GM23338 (cell line): Measurements from ENCODE around the gene MAG. TPM values are rescaled to one million over a fixed set of nuclear protein-coding genes. Genes with fewer than 3 reads are reported as not detected.

Source experiments
- ATAC-seq: fragments of 200-7000 bp; cut with Tn5 transposase; 3 replicates; pipeline ENCODE4 v1.9.1; 2020
- DNase-seq: peaks from one replicate; pipeline ENCODE4 v3.0.0-alpha.2; 2015; ENCODE audit warnings: low spot score
- H2AFZ ChIP-seq: fragments of 200-600 bp; sonication (generic); 2 replicates; pipeline ENCODE4 v1.8.0; 2016; ENCODE audit warnings: antibody characterized with exemption, mild to moderate bottlenecking, moderate library complexity
- H3F3A ChIP-seq: fragments of 200-600 bp; sonication (generic); replicated peaks from 2 replicates; pipeline ENCODE4 v1.8.0; 2017; ENCODE audit warnings: antibody characterized with exemption, mixed run types, low read depth
- H3K27ac ChIP-seq: fragments of 200-600 bp; sonication (generic); 2 replicates; pipeline ENCODE4 v1.6.1; 2016; ENCODE audit warnings: low read depth
- H3K27me3 ChIP-seq: fragments of 200-600 bp; sonication (generic); 2 replicates; pipeline ENCODE4 v1.8.0; 2016; ENCODE audit warnings: mild to moderate bottlenecking, mixed run types, moderate library complexity; ENCODE audit not compliant: insufficient read depth
- H3K36me3 ChIP-seq: fragments of 200-600 bp; sonication (generic); 2 replicates; pipeline ENCODE4 v1.8.0; 2016; ENCODE audit warnings: mild to moderate bottlenecking; ENCODE audit not compliant: insufficient read depth
- H3K4me1 ChIP-seq: fragments of 200-600 bp; sonication (generic); 2 replicates; pipeline ENCODE4 v1.8.0; 2016; ENCODE audit warnings: mild to moderate bottlenecking, moderate library complexity; ENCODE audit not compliant: insufficient read depth
- H3K4me2 ChIP-seq: fragments of 200-600 bp; sonication (generic); 2 replicates; pipeline ENCODE4 v1.7.1; 2017; ENCODE audit warnings: mixed run types
- H3K4me3 ChIP-seq: fragments of 200-600 bp; sonication (generic); 2 replicates; pipeline ENCODE4 v1.6.1; 2016; ENCODE audit warnings: mixed run types
- H3K79me2 ChIP-seq: fragments of 200-600 bp; sonication (generic); replicated peaks from 2 replicates; pipeline ENCODE4 v1.8.0; 2017; ENCODE audit warnings: mild to moderate bottlenecking; ENCODE audit not compliant: insufficient read depth
- H3K9me2 ChIP-seq: fragments of 200-600 bp; sonication (generic); 2 replicates; pipeline ENCODE4 v1.8.0; 2017; ENCODE audit not compliant: insufficient read depth
- H4K20me1 ChIP-seq: fragments of 200-600 bp; sonication (generic); replicated peaks from 2 replicates; pipeline ENCODE4 v1.8.0; 2017; ENCODE audit warnings: mild to moderate bottlenecking; ENCODE audit not compliant: insufficient read depth
- H3K27ac Mint-ChIP-seq: 2 replicates; pipeline ENCODE4 v1.8.0; 2020; ENCODE audit warnings: inconsistent platforms, mild to moderate bottlenecking, moderate library complexity, mixed read lengths
- H3K27me3 Mint-ChIP-seq: 3 replicates; pipeline ENCODE4 v1.8.0; 2022; ENCODE audit warnings: low read depth, mild to moderate bottlenecking, moderate library complexity, mixed read lengths, inconsistent platforms; ENCODE audit not compliant: insufficient read depth, poor library complexity
- H3K36me3 Mint-ChIP-seq: 3 replicates; pipeline ENCODE4 v1.8.0; 2021; ENCODE audit warnings: low read depth, mild to moderate bottlenecking, inconsistent platforms, moderate library complexity, mixed read lengths
- H3K4me1 Mint-ChIP-seq: 3 replicates; pipeline ENCODE4 v1.8.0; 2020; ENCODE audit warnings: mild to moderate bottlenecking, inconsistent platforms, mixed read lengths
- H3K4me3 Mint-ChIP-seq: 3 replicates; pipeline ENCODE4 v1.8.0; 2021; ENCODE audit warnings: moderate library complexity, mild to moderate bottlenecking, inconsistent platforms, mixed read lengths
- H3K9me3 Mint-ChIP-seq: 3 replicates; pipeline ENCODE4 v1.8.0; 2020; ENCODE audit warnings: moderate library complexity, mild to moderate bottlenecking, inconsistent platforms, mixed read lengths
- CREB1 ChIP-seq: fragments of 250-450 bp; sonication (Bioruptor Pico); IDR thresholded peaks from 2 replicates; pipeline ENCODE4 v1.5.0; 2020; ENCODE audit warnings: low read depth, mild to moderate bottlenecking, moderate library complexity
- EZH2phosphoT487 ChIP-seq: fragments of 200-600 bp; sonication (generic); IDR thresholded peaks from one replicate; pipeline ENCODE4 v1.8.1; 2018; ENCODE audit warnings: antibody characterized with exemption; ENCODE audit not compliant: unreplicated experiment
- JUNB ChIP-seq: IDR thresholded peaks from one replicate; pipeline ENCODE4 v1.6.1; 2016; ENCODE audit warnings: antibody characterized with exemption; ENCODE audit not compliant: unreplicated experiment
- POLR2AphosphoS5 ChIP-seq: IDR thresholded peaks from 2 replicates; pipeline ENCODE4 v1.6.1; 2016; ENCODE audit warnings: antibody characterized with exemption, low read depth
- ZNF114 ChIP-seq: fragments of 250-450 bp; sonication (Bioruptor Pico); IDR thresholded peaks from 2 replicates; pipeline ENCODE4 v1.5.0; 2020; ENCODE audit warnings: mild to moderate bottlenecking, moderate library complexity
- polyA plus RNA-seq: library from polyadenylated mRNA; unstranded; fragments of >200 nt; fragmentation: Nextera tagmentation; extraction: Ambion mirVana; gene quantifications from 2 replicates; pipeline ENCODE4 v1.2.1, GENCODE V29; 2016
- total RNA-seq: library from RNA; depleted of rRNA; stranded (reverse); fragments of >200 nt; shearing (Covaris generic); gene quantifications from 2 replicates; pipeline ENCODE4 v1.2.3, GENCODE V29; 2014
- TF ChIP-seq, protein P1 (sequence below), 2 experiments: fragments of 200-600 bp in 1 of 2; sonication (generic) in 1 of 2; conservative IDR thresholded peaks; 2 replicates each; pipeline versions ENCODE4 v1.5.1 to v1.6.1; 2016 to 2017; ENCODE audit warnings: antibody characterized with exemption in 2 of 2, low read depth in 2 of 2, mild to moderate bottlenecking in 2 of 2, moderate library complexity in 1 of 2
- TF ChIP-seq, protein P2 (sequence below): fragments of 250-450 bp; sonication (Bioruptor Pico); IDR thresholded peaks from 2 replicates; pipeline ENCODE4 v1.5.0; 2020; ENCODE audit warnings: mild to moderate bottlenecking, moderate library complexity
- TF ChIP-seq, protein P3 (sequence below): IDR thresholded peaks from one replicate; pipeline ENCODE4 v1.6.1; 2018; ENCODE audit warnings: antibody characterized with exemption; ENCODE audit not compliant: unreplicated experiment
- TF ChIP-seq, protein P4 (sequence below): IDR thresholded peaks from 2 replicates; pipeline ENCODE4 v1.6.1; 2016; ENCODE audit warnings: antibody characterized with exemption

The MAG gene
- total and polyA plus RNA-seq, 2 experiments from 2014 or later = 0.61 to 1.3 TPM

DNA sequence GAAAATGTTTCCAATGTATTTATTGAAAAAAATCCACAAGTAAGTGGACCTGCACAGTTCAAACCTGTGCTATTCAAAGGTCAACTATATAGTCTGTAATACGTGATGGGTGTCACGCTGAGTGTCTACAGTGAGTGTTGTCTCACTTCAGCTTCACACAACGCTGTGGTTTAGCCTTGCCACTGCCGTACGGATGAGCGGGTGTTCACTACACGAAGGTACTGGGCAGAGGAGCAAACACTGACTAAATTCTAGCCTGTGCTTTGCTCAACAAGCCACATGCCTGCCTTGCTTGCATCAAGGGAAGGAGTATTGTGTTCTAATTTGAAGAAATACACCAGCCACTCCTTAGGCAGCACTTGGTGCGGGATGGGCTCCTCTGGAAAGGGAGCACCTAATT is 62.9 kb downstream of the MAG start (continued):
- TF ChIP-seq, protein P1, sequence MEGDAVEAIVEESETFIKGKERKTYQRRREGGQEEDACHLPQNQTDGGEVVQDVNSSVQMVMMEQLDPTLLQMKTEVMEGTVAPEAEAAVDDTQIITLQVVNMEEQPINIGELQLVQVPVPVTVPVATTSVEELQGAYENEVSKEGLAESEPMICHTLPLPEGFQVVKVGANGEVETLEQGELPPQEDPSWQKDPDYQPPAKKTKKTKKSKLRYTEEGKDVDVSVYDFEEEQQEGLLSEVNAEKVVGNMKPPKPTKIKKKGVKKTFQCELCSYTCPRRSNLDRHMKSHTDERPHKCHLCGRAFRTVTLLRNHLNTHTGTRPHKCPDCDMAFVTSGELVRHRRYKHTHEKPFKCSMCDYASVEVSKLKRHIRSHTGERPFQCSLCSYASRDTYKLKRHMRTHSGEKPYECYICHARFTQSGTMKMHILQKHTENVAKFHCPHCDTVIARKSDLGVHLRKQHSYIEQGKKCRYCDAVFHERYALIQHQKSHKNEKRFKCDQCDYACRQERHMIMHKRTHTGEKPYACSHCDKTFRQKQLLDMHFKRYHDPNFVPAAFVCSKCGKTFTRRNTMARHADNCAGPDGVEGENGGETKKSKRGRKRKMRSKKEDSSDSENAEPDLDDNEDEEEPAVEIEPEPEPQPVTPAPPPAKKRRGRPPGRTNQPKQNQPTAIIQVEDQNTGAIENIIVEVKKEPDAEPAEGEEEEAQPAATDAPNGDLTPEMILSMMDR (conservative IDR thresholded peaks at IDR 0.05; ENCODE audit: low read depth in 2 of 2) = no peak
- TF ChIP-seq POLR2AphosphoS5 = no peak

DNA sequence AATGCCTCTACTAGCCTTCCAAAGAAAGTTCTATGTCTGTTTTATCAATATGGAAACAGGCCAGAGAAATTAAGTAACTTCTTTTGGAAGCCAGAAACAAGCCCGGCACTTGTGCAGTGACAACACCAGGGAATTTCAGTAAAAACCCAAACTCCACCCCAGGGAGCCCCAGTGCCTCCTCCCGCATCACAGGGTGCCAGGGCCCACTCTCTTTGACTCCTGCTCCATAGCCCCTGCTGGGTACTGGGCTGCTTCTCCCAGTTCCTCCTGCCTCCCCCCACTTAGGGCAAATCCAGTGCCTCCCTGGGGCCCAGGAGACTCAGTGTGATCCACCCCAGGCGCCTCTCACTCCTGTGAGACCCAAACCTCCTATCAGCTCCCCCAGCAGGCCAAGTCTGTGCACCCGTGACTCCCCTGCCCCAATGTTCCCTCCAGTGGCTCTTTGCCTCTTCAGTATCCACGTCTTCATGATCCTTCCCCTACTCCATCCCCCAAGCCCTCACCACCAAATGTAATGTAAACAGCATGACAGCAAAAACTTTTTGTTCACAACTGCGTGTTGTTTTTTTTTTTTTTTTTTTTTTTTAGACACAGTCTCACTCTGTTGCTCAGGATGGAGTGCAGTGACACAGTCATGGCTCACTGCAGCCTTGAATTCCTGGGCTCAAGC is 64.0 kb downstream of the MAG start:
- Histone ChIP-seq H3K4me3 (no peak overlapping the region), H3K4me2 (no peak overlapping the region), H3K79me2 (no peaks in the 10 kb centered on the region), H3K9me2 (no peaks in the 10 kb centered on the region), H3K4me1 (no peaks in the 10 kb centered on the region), H3K27me3 (no peaks in the 10 kb centered on the region), H3F3A (no peaks in the 10 kb centered on the region), H2AFZ (no peak overlapping the region), H3K36me3 (no peaks in the 10 kb centered on the region), H3K27ac (no peak overlapping the region), H4K20me1 (no peaks in the 10 kb centered on the region)
- DNase-seq (peak; percentile 26), ATAC-seq (peak; percentile 14; the same call in 1 of the 3 replicates)
- Mint-ChIP-seq H3K9me3 (no peaks in the 10 kb centered on the region), H3K4me3 (no peak overlapping the region; the same call in 2 of the 3 replicates), H3K36me3 (no peaks in the 10 kb centered on the region), H3K27ac (no peak overlapping the region), H3K27me3 (peaks cover 8% of the 10 kb centered on the region), H3K4me1 (peaks cover 7% of the 10 kb centered on the region)
- TF ChIP-seq, protein P2, sequence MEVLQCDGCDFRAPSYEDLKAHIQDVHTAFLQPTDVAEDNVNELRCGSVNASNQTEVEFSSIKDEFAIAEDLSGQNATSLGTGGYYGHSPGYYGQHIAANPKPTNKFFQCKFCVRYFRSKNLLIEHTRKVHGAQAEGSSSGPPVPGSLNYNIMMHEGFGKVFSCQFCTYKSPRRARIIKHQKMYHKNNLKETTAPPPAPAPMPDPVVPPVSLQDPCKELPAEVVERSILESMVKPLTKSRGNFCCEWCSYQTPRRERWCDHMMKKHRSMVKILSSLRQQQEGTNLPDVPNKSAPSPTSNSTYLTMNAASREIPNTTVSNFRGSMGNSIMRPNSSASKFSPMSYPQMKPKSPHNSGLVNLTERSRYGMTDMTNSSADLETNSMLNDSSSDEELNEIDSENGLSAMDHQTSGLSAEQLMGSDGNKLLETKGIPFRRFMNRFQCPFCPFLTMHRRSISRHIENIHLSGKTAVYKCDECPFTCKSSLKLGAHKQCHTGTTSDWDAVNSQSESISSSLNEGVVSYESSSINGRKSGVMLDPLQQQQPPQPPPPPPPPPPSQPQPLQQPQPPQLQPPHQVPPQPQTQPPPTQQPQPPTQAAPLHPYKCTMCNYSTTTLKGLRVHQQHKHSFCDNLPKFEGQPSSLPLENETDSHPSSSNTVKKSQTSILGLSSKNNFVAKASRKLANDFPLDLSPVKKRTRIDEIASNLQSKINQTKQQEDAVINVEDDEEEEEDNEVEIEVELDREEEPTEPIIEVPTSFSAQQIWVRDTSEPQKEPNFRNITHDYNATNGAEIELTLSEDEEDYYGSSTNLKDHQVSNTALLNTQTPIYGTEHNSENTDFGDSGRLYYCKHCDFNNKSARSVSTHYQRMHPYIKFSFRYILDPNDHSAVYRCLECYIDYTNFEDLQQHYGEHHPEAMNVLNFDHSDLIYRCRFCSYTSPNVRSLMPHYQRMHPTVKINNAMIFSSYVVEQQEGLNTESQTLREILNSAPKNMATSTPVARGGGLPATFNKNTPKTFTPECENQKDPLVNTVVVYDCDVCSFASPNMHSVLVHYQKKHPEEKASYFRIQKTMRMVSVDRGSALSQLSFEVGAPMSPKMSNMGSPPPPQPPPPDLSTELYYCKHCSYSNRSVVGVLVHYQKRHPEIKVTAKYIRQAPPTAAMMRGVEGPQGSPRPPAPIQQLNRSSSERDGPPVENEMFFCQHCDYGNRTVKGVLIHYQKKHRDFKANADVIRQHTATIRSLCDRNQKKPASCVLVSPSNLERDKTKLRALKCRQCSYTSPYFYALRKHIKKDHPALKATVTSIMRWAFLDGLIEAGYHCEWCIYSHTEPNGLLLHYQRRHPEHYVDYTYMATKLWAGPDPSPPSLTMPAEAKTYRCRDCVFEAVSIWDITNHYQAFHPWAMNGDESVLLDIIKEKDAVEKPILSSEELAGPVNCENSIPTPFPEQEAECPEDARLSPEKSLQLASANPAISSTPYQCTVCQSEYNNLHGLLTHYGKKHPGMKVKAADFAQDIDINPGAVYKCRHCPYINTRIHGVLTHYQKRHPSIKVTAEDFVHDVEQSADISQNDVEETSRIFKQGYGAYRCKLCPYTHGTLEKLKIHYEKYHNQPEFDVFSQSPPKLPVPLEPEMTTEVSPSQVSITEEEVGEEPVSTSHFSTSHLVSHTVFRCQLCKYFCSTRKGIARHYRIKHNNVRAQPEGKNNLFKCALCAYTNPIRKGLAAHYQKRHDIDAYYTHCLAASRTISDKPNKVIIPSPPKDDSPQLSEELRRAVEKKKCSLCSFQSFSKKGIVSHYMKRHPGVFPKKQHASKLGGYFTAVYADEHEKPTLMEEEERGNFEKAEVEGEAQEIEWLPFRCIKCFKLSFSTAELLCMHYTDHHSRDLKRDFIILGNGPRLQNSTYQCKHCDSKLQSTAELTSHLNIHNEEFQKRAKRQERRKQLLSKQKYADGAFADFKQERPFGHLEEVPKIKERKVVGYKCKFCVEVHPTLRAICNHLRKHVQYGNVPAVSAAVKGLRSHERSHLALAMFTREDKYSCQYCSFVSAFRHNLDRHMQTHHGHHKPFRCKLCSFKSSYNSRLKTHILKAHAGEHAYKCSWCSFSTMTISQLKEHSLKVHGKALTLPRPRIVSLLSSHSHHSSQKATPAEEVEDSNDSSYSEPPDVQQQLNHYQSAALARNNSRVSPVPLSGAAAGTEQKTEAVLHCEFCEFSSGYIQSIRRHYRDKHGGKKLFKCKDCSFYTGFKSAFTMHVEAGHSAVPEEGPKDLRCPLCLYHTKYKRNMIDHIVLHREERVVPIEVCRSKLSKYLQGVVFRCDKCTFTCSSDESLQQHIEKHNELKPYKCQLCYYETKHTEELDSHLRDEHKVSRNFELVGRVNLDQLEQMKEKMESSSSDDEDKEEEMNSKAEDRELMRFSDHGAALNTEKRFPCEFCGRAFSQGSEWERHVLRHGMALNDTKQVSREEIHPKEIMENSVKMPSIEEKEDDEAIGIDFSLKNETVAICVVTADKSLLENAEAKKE (CRISPR knock-in tag) = no peak
- TF ChIP-seq ZNF114 (CRISPR knock-in tag) (no peak), JUNB (no peak), EZH2phosphoT487 (no peak), CREB1 (CRISPR knock-in tag) (no peak)
- TF ChIP-seq, protein P1 (conservative IDR thresholded peaks at IDR 0.05; ENCODE audit: low read depth in 2 of 2) = no peak; a peak in 1 of 4 replicates
- TF ChIP-seq, protein P3, sequence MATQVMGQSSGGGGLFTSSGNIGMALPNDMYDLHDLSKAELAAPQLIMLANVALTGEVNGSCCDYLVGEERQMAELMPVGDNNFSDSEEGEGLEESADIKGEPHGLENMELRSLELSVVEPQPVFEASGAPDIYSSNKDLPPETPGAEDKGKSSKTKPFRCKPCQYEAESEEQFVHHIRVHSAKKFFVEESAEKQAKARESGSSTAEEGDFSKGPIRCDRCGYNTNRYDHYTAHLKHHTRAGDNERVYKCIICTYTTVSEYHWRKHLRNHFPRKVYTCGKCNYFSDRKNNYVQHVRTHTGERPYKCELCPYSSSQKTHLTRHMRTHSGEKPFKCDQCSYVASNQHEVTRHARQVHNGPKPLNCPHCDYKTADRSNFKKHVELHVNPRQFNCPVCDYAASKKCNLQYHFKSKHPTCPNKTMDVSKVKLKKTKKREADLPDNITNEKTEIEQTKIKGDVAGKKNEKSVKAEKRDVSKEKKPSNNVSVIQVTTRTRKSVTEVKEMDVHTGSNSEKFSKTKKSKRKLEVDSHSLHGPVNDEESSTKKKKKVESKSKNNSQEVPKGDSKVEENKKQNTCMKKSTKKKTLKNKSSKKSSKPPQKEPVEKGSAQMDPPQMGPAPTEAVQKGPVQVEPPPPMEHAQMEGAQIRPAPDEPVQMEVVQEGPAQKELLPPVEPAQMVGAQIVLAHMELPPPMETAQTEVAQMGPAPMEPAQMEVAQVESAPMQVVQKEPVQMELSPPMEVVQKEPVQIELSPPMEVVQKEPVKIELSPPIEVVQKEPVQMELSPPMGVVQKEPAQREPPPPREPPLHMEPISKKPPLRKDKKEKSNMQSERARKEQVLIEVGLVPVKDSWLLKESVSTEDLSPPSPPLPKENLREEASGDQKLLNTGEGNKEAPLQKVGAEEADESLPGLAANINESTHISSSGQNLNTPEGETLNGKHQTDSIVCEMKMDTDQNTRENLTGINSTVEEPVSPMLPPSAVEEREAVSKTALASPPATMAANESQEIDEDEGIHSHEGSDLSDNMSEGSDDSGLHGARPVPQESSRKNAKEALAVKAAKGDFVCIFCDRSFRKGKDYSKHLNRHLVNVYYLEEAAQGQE = no peak
- TF ChIP-seq, protein P4, sequence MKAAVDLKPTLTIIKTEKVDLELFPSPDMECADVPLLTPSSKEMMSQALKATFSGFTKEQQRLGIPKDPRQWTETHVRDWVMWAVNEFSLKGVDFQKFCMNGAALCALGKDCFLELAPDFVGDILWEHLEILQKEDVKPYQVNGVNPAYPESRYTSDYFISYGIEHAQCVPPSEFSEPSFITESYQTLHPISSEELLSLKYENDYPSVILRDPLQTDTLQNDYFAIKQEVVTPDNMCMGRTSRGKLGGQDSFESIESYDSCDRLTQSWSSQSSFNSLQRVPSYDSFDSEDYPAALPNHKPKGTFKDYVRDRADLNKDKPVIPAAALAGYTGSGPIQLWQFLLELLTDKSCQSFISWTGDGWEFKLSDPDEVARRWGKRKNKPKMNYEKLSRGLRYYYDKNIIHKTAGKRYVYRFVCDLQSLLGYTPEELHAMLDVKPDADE = no peak
